AG09319 (cell line): ENCODE results near the gene AXDND1.

ENCODE experiments used
- DNase-seq: peaks from one replicate; pipeline ENCODE4 v3.0.0-alpha.2; 2010; ENCODE audit warnings: low read depth; ENCODE audit errors: extremely low read depth
- TF ChIP-seq, protein P1 (sequence below): IDR thresholded peaks from 2 replicates; pipeline ENCODE4 v1.5.1; 2011; ENCODE audit warnings: low read depth, mild to moderate bottlenecking, inconsistent platforms, low read length, moderate library complexity

Gene AXDND1

DNA sequence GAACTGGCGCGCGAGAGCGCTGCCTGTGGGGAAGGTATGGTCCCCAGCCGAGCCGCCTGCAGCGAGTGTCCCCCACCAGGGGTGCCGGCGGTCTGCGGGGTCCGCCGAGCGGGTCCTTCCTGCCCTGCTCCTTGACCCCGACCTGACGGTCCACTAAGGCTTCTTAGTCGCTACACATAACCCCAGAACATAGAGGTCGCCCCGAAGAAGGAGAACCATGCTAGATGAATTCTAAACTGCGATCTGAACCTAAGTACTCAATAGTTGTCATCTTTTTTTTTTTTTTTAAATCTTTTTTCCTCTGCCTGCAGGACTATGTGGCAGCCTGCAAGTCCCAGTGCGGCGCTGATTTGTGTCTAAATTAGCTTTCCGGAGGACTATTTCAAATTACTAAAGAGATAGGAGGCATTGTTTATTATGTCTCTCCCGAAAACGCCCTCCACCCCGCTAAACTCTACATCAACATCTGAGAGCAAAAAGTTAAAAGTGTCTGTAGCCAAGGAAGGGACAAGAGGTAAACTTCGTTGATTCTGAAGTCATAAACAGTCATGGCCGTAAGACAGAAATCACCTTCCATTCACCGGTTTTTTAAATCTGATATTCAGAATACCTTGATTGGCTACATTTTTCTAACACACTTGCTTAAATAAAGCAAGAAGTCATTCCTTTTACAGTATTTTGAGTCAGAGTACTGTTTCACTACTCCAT, 476 bp downstream of the AXDND1 start:
- DNase-seq, result no peak
- TF ChIP-seq, protein P1, sequence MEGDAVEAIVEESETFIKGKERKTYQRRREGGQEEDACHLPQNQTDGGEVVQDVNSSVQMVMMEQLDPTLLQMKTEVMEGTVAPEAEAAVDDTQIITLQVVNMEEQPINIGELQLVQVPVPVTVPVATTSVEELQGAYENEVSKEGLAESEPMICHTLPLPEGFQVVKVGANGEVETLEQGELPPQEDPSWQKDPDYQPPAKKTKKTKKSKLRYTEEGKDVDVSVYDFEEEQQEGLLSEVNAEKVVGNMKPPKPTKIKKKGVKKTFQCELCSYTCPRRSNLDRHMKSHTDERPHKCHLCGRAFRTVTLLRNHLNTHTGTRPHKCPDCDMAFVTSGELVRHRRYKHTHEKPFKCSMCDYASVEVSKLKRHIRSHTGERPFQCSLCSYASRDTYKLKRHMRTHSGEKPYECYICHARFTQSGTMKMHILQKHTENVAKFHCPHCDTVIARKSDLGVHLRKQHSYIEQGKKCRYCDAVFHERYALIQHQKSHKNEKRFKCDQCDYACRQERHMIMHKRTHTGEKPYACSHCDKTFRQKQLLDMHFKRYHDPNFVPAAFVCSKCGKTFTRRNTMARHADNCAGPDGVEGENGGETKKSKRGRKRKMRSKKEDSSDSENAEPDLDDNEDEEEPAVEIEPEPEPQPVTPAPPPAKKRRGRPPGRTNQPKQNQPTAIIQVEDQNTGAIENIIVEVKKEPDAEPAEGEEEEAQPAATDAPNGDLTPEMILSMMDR, result no peak

DNA sequence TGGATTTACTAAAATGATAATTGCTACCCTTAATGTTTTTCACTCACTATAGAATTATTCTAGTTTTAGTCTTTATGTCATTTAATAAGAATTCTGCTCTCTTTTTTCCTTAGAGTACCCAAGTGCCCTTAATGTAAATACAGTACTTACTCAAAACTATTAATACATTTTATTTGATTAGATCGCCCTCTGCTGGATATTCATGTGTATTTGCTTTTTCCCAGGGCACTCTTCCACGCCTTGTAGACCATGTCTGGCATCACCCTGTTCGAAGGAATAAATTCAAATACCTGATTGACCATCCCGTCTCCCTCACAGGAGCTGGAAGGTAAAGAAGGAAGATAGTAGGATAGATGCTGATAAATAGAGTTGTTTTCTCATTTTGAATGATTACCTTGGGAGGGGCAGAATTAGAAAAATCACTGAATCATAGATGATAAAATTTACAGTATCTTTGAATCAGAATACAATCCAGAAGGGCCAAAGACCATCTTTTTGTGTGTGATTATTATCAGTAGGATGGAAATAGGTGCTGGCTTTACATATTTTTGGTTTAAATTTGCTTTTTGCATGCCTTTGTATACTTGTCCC, 4.1 kb downstream of the AXDND1 start:
- peak; percentile 36 for DNase-seq
- TF ChIP-seq, protein P1, result peak; percentile 50

DNA sequence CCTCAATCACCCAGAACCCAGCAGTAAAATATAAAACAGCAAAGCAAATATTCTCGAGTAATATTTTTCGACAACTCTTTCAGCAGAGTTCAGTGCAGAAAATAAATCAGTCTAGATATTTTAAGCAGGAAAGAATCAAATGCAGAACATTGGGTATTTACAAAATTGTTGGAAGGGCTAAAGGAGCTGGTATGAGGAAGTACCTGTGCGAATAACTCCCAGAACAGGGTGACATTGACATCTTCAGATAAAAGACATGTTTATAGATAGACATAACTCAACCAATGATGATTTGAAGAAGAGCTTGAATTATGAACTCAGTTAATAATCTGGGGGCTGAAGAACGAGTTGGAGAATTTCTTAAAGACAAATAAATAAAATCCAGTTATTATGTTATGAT, 6.4 kb downstream of the AXDND1 start:
- TF ChIP-seq, protein P1, result no peak
- no peak for DNase-seq

DNA sequence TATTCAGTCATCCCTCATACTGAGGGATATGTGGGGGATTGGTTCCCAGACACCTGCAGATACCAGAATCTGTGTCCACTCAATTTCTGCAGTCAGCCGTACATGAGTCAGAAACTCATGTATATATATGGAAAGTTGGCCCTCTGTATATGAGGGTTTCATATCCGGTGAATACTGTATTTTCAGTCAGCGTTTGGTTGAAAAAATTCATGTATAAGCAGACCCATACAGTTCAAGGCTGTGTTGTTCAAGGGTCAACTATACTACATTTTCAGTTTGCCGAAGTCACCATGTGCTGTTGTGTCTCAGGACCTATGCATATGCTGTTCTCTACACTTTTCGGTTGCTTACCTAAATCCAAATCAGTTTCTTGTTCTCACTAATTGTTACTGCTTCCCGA, 10.5 kb downstream of the AXDND1 start:
- TF ChIP-seq, protein P1, result no peak
- DNase-seq, result no peak

DNA sequence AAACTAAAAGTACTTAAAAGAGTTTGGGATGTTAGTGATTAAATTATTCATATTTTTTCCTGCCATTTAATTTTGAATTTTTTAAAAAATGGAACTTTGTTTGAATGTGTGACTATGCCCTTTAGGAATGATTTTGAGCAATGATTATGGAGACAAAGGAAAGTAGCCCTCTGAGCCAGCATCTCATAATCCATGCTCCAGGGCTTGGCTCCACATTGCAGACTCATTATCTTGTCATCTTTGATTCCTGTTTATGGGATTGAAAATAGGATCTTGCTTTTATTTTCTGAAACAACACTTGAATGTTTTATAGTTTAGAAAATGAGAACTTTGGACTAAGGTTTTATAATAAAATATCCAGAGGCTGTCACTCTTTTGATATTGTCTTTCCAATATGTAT, 14.5 kb downstream of the AXDND1 start:
- no peak for DNase-seq
- TF ChIP-seq, protein P1, result no peak

DNA sequence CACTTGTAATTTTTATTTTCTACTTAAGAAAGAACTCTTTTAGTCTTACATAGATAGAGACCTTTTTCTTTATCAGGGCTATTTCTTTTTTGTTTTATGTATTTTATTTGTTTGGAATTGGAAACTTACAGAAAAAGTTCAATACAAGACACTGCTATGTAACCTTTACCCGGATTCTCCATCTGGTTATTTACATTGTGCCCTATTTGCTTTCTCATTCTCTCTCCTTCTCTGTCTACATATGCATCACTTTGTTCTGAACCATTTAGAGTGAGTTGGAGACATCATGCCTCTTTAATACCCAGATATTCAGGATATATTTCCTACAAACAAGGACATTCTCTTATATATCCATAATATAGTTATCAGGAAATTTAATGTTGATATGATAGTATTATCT, 18.3 kb downstream of the AXDND1 start:
- TF ChIP-seq, protein P1, result no peak

DNA sequence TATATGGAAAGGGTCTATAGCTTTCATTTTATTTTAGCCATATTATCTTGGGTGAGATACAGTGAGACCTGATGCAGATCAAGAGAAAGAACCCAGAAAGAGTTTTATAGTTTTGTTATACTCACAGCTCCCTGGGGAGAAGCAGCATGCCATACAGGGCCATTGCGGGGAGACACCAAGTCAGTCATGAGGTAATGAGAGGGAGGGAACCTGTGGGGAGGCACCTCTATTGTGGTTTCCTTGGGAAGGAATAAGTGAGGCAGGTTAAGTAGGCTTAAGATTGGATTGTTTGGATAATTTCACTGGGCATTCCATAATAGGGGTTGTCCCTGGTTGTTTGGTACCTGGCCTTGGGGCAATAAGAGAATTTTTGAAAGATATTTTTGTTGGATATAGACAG, 19.7 kb downstream of the AXDND1 start:
- TF ChIP-seq, protein P1, result no peak
- DNase-seq, result no peak

More for the DNA sequence above, 18.3 kb downstream of the AXDND1 start:
- DNase-seq, result no peak
